Activated T-cell treated with anti-CD3 and anti-CD28 coated beads for 1 hour (primary cell): ENCODE results near the gene FCN2.

ENCODE experiments used
- DNase-seq: peaks from one replicate; pipeline ENCODE4 v3.0.0-alpha.2; 2020; ENCODE audit warnings: low read depth

The FCN2 gene

GRCh38 chr9:134912126-134912840 lies 31.7 kb downstream of the FCN2 start:
- no peak for DNase-seq

GRCh38 chr9:134913041-134913712 lies 32.6 kb downstream of the FCN2 start:
- no peak for DNase-seq

DNA sequence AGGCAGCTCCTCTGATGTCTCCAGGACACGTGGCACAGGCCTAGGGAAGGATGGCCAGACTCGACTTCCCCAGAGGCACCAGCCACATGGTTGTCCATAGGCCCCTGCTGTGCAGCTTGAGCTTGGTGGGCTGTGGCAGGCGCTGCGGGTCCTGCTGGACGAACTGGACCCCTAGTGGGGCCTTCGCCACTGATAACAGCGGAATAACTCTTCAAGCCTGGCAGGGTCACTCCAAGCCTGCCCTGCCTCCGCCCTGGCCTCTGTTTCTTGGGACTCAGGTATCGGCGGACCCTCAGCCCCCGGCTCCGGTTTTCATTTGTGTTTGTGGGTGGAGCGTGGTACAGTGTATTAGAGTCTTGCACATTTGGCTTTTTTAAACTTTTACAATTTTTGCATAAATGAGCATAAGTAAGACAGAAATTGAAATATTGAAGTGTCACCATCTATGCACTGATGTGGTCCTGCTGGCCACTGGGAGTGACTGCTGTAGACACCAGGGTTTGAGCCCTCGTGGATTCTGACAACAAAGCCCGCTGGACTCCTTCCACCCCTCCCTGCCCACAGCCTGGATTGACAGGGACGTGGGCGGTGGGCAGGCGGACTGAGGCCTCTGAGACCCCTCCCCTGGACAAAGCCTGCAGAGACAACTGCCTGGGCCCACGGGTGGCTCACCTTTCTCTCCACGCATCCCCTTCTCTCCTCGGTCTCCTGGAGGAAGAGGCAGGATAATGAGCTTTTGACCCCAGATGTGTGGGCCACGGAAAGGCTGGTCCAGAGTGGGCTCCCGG lies 33.3 kb downstream of the FCN2 start:
- DNase-seq: no peak

GRCh38 chr9:134914501-134914834 lies 33.9 kb downstream of the FCN2 start:
- DNase-seq: no peak

DNA sequence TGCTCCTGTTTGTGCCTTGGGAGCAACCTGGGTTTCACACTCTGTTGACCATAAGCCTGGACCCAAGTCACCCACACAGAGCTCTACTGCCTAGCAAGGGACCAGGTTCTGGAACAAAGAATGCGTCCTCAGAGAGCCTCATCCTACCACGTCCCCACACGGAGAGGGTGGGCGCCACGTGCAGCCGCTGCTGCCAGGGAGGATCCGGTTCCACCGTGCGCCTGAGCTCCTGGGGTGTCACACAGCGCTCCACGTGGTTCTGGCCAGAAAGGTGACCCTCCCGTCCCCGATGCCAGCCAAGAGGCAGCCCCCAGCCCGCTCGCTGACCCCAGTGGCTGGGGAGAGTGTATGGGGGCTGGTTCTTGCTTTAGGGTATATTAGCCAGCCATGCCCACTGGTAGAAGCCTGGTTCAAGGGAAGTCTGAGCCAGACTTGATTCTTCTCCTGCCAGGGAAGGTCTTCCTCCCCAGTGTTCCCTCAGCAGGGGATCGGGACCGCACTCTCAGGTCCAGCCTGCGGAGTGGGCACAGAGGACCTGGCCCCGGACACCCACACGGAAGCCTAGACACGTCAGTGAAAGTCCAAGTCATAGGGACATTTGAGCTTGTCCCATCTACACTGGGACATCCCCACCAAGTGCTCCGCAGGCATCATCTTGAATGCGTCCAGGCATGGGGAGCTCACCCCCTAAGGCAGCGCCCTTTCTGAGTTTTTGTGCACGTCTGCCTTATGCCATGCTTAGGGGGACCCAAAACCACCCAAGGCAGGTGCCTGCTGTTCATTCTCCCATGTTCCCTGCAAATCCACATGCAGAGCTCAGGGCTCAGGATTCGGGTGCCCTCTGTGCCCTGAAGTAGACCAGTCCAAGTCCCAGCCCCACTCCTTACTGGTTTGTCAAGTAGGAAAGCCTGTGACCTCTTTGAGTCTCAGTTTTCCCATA lies 34.7 kb downstream of the FCN2 start:
- DNase-seq: no peak

GRCh38 chr9:134916161-134916665 lies 35.6 kb downstream of the FCN2 start:
- DNase-seq: no peak

DNA sequence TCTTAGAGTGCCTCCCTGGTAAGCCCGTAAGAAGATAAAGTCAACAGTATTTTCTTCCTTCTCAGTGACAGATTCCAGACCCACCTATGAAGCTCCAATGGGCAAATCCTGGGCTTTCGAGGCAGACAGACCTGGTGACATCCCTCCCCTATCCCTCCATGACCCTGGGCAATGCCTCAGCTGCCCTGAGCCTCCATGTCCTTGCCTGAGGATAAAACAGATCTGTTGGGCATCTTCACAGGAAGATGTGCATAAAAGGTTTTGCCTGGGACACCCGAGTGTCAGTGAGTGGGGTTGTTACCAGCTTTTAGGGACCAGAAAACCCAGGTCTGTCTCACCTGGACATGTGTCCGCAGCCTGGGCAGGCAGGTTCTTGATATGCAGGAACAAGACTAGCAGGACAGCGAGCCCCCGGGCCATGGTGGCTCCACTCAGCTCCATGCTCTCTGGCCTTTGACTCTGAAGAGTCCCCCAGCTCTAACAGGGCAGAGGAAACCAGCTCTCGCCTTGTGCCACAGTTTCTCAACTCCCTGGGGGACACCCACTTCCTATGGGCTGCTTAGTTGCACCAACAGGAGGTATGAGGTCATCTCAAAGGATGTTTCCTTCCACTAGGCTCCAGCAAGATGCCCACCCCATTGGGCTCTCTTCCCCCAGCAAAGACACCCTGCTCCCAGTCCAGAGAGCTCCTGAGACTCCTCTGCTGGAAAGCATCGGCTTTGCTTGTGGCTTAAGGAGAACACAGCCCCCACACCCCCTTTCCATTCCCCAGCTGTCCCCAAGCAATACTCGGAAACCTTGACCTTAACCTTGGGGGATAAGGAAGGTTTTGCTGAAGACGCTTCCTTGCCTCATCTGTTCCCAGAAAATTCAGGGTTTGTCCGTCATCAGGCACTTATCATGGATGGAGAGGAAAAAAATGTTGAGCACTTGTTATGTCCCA lies 37.1 kb downstream of the FCN2 start, which contains the start of gene FCN1:
Gene FCN1, minus strand, starts transcription at position 482 of the 943 bp plus-strand sequence. Its CDS starts 41 bp downstream, at position 441.
- DNase-seq: no peak

DNA sequence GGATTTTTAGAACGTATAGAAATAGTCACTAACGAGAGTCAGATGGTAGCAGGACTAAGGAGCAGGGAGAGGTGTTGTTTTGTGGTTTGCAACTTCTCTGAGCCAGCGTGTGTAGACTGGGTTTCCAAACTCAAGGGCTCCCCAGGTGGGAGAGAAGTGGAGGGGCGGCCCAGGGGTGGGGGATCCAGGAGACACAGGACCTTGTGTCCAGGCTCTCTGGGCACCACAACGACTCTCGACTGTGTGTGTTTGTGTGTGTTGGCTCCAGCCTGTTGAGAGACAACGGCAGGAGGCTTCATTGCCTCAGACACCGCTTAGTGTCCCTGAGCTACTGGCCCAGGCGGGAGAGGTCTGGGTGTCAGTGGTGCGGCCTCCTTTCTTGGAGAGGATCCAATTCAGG lies 38.0 kb downstream of the FCN2 start:
- no peak for DNase-seq

DNA sequence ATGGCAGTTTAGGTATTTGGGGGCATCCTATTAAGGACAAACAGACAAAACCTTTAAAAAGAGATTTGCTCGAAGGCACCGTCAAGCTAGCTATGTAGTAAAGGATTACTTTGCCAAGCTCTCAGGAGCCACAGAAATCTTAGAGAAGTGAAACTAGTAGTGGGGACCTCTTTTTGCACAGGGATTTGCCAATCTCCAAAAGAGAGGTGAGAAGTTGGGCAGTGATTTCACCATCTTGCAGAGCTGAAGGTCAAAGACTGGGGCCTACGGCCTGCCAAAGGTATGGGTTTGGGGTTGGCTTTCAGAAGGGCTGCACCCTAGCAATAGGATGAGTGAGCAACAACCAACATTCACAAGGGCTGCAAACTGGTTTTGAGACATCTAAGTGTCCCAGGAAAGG lies 38.7 kb downstream of the FCN2 start:
- DNase-seq: no peak

GRCh38 chr9:134922066-134922931 lies 41.7 kb downstream of the FCN2 start:
- DNase-seq: no peak

GRCh38 chr9:134922932-134923240 lies 42.3 kb downstream of the FCN2 start:
- no peak for DNase-seq

- DNase-seq: no peak
These were observed 42.9 kb downstream of the FCN2 start for GRCh38 chr9:134923466-134923865.

GRCh38 chr9:134925011-134925511 lies 44.5 kb downstream of the FCN2 start:
- DNase-seq: no peak

- no peak for DNase-seq
These were observed 48.0 kb downstream of the FCN2 start for GRCh38 chr9:134928436-134929192.

DNA sequence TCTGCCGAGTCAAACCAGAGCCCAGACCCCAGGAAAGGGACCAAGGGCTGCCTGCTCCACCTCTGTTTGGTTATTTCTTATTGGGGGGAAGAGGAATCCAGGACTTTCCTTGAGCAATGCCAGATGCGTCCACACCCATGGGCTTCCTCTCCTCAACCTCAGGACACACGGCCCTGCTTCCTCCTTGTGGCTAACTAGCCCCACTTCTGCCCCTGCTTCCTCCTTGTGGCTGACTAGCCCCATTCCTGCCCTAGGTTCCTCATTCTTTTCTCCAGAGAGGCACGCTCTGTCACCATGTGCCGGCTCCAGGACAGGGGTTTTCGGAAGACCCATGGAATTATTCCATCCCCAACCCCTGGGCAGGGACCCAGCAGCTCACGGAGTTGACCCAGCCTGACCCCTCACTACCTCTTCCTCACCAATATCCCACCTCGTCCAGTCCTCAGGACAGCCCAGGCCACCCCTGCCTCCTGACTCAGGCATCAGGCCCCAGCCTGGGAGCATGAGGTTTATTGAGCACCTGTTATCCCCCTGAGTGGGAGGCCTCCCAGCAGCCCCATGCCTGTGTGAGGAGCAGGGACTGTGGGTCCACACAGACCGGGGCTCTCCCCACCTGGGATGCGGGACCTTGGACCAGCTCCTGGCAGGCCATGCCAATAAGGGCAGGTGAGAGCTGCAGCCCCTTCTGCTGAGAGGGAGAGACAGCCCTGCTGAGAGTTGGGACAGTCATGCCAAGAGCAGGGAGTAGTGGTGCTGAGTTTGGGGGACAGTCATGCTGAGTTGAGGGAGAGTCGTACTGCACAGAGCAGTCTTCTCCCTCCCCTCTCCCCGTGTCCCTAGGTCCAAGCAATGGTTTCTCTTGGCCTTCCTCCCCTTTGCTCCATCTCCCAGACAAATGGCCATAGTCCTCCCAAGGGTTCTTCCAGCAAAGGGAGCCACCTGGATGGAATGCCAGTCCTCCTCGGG lies 48.9 kb downstream of the FCN2 start:
- no peak for DNase-seq

GRCh38 chr9:134930398-134930797 lies 49.8 kb downstream of the FCN2 start:
- no peak for DNase-seq

DNA sequence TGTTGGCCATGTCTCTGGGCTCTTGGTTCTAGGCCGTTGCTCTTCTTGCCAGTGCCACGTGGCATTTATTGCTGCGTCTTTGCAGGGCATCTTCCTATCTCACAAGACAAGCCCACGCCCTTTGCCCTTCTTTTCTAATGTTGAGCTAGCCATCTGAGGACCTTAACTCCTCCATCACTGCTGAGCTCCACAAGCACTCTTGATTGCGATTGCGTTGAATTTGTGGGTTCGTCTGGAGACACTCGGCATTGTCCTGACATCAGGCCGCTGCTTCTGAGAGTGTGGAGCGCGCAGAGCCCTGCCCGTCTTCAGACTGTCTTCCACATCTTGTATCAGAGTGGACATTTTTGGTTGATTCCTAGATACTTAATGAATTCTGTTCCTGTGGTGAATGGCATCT lies 51.6 kb downstream of the FCN2 start:
- no peak for DNase-seq

- DNase-seq: no peak
These were observed 52.0 kb downstream of the FCN2 start for GRCh38 chr9:134932606-134933005.
